NT2/D1 (cell line): ENCODE data around the gene MED15.

Experiments used
- DNase-seq: peaks from one replicate; pipeline ENCODE4 v3.0.0-alpha.2; 2011; ENCODE audit warnings: low read depth, low spot score
- H3K27me3 ChIP-seq: 2 replicates; pipeline ENCODE4 v1.6.0; 2011; ENCODE audit warnings: mild to moderate bottlenecking; ENCODE audit not compliant: insufficient read length, insufficient read depth
- H3K36me3 ChIP-seq: 2 replicates; pipeline ENCODE4 v1.6.1; 2011; ENCODE audit warnings: mild to moderate bottlenecking, low read length, mixed read lengths; ENCODE audit not compliant: insufficient read depth, insufficient read length
- H3K4me1 ChIP-seq: 2 replicates; pipeline ENCODE4 v1.5.1; 2011; ENCODE audit not compliant: insufficient read depth, insufficient read length
- H3K4me3 ChIP-seq: 2 replicates; pipeline ENCODE4 v1.5.1; 2011; ENCODE audit warnings: low read depth; ENCODE audit not compliant: insufficient read length
- H3K9ac ChIP-seq: 2 replicates; pipeline ENCODE4 v1.6.0; 2011; ENCODE audit warnings: low read depth; ENCODE audit not compliant: insufficient read length
- H3K9me3 ChIP-seq: 2 replicates; pipeline ENCODE4 v1.5.1; 2011; ENCODE audit warnings: mild to moderate bottlenecking, low read length; ENCODE audit not compliant: insufficient read depth
- SUZ12 ChIP-seq: IDR thresholded peaks from 2 replicates; pipeline ENCODE4 v1.6.1; 2011; ENCODE audit not compliant: insufficient read length, insufficient read depth; ENCODE audit errors: extremely low read depth
- YY1 ChIP-seq: IDR thresholded peaks from 2 replicates; pipeline ENCODE4 v1.6.1; 2011; ENCODE audit not compliant: insufficient read length, insufficient read depth
- ZNF274 ChIP-seq: IDR thresholded peaks from 2 replicates; pipeline ENCODE4 v1.6.1; 2011; ENCODE audit warnings: mild to moderate bottlenecking, low read depth, low read length

MED15 gene

DNA sequence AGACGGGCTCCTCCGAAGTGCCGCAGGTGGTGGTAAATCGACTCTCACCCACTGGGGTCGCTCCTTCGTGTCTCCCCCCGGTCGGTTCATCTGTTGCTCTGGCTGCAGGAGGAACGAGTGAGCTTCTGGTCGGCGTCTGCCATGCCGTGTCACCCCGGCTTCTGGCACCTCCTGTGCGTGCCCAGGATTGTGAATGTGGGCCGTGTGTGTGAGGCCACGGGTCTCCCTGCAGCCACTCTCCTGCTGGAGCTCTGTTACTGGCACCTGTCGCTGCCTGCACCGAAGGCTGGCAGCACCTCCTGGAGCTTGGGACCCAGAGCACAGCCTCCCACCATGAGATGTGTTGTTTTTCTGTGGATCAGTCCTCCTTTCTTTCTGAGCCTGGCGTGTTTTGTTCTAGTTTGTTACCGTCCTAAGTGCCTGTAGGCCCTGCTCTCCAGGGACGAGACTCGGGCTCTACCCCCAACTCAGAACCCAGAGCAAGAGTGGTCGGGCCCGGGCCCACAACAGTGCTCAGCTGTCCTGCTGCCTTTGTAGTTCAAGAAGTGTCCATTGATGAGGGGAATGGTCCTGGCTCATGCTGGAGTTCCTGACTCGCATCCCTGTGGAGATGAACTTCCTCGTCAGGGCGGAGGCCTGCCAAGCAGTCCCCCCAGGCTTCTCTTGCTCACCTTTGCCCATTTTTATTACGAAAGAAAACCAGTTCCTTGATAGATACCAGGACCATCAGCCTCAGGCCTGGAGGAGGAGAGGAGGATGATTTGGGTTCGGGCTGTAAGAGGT, 66.6 kb downstream of the MED15 start:
- Histone ChIP-seq H3K4me3 (no peak overlapping the region), H3K9me3 (no peaks in the 10 kb centered on the region), H3K4me1 (peaks cover 3% of the 10 kb centered on the region), H3K27me3 (no peaks in the 10 kb centered on the region), H3K36me3 (peaks cover 81% of the 10 kb centered on the region), H3K9ac (no peak overlapping the region)
- TF ChIP-seq YY1 (no peak), ZNF274 (no peak), SUZ12 (no peak)
- no peak for DNase-seq

DNA sequence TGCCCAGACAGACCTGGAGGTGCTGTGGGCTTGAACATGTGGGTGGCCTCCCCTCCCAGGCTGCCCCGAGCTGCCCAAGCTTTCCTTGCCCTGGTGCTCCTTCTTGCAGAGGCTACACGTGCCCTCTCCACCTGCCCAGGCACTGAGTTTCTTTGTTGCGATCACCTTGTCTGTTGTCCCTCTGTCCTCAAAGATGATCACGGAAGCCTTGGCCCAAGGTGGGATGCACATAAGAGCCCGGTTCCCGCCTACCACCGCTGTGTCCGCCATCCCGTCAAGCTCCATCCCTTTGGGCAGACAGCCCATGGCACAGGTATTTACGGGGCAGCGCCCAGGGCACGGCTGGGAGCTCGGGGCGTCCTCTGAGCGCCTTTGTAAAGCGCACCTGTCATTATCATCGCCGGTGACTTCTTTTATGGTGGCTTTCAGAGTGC, 67.5 kb downstream of the MED15 start:
- H3K4me1 ChIP-seq = peaks cover 3% of the 10 kb centered on the region
- H3K4me3 ChIP-seq = no peak overlapping the region
- TF ChIP-seq SUZ12 (no peak), YY1 (no peak), ZNF274 (no peak)
- no peak for DNase-seq
- no peaks in the 10 kb centered on the region for H3K9me3 ChIP-seq
- no peaks in the 10 kb centered on the region for H3K27me3 ChIP-seq
- H3K36me3 ChIP-seq = peaks cover 81% of the 10 kb centered on the region
- no peak overlapping the region for H3K9ac ChIP-seq

DNA sequence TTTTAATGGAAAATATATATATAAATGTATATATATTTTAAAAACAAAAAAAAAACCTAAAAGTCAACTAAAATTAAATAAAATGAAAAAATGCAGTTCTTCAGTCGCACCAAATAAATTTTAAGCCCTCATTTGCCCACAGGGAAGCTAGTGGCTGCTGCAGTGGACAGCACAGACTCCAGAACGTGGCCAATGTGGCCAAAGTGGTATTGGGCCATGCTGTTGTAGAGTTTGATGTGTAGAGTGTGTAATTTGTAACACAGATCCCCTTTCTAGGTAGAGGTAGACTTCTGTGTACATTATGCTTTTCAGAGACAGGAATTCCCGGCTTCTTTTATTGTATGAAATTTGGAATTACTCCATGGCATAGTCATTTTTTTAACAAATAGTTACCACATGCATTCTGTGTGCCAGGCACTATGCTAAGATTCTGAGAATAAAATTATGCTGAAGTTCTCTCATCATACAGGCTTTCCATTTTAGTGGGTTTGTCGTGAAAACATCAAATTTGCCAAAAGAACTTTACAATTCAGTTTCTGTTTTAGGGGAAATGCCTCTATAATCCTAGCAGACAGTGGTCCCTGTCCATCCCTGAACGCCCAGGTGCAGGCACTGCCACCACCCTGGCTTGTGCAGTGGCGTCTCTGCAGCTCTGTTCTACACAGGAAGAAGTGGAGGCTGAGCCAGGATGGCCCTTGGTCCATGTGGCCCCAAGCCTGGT, 68.5 kb downstream of the MED15 start:
- no peak for TF ChIP-seq YY1
- no peak for TF ChIP-seq SUZ12
- no peak for TF ChIP-seq ZNF274
- peaks cover 90% of the 10 kb centered on the region for H3K36me3 ChIP-seq
- no peak overlapping the region for H3K4me3 ChIP-seq
- peaks cover 3% of the 10 kb centered on the region for H3K4me1 ChIP-seq
- no peak for DNase-seq
- no peak overlapping the region for H3K9ac ChIP-seq
- no peaks in the 10 kb centered on the region for H3K9me3 ChIP-seq
- H3K27me3 ChIP-seq = no peaks in the 10 kb centered on the region

DNA sequence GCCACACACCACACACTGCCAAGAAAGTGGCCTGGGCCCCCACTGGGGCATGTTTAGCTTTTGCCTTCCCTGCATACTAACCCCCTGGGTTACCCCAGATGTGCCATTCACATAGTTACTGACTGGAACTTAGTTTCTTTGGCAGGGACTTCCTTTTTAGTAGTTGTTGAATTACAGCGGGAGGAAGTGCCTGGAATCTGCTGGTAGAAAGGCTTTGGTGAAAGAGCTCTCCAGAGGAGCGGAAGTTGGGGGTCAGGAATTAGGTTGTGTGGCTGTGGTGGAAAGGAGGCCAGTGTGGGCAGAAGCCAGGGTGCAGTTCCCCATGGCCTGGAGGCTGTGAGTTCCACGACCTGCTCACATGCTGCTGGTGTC, 69.0 kb downstream of the MED15 start:
- TF ChIP-seq SUZ12 (no peak), ZNF274 (no peak), YY1 (no peak)
- H3K4me3 ChIP-seq = no peak overlapping the region
- H3K9me3 ChIP-seq = no peaks in the 10 kb centered on the region
- H3K36me3 ChIP-seq = peaks cover 90% of the 10 kb centered on the region
- peaks cover 3% of the 10 kb centered on the region for H3K4me1 ChIP-seq
- no peak overlapping the region for H3K9ac ChIP-seq
- DNase-seq = no peak
- no peaks in the 10 kb centered on the region for H3K27me3 ChIP-seq

DNA sequence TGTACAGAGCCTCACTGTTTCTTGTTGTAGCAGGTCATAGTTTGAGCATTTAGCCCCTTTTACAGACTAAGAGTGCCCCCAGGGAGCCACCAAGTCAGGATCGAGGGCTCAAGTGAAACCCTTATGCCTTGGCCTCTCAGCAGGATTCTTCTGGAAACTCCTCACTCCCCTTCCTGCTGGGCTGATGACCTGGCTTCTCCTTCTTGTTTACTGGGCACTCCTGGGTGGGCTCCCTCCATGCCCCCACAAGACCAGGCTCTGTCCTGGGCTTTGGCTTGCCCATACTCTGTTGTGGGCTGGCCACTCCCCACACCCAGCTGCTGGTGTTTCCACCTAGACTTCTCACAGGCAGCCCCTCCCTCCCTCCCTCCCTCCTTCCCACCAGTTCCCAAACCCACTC, 69.6 kb downstream of the MED15 start:
- DNase-seq = no peak
- H3K4me1 ChIP-seq = peaks cover 3% of the 10 kb centered on the region
- no peak overlapping the region for H3K9ac ChIP-seq
- H3K36me3 ChIP-seq = peaks cover 90% of the 10 kb centered on the region
- TF ChIP-seq ZNF274 (no peak), YY1 (no peak), SUZ12 (no peak)
- no peaks in the 10 kb centered on the region for H3K27me3 ChIP-seq
- no peak overlapping the region for H3K4me3 ChIP-seq
- H3K9me3 ChIP-seq = no peaks in the 10 kb centered on the region

DNA sequence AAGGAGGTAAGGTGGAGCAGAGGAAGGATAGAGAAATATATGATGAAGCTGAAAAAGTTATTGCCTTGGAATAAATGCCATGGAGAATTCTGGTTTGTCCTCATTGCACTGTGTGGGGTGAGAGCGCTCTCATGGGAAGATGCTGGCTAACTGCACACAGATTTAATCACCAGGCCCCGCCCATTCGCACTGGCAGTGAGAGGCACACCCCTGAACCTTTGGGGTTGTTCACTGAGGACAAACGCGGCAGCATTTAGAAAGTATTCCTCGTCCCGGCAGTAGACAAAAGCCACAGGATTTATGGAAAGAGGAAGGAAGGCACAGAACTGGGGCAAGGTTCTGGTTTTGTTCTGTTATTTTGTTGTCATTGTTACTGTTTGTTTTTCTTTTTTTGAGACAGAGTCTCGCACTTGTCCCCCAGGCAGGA, 70.2 kb downstream of the MED15 start:
- Histone ChIP-seq H3K27me3 (no peaks in the 10 kb centered on the region), H3K36me3 (peaks cover 89% of the 10 kb centered on the region), H3K4me3 (no peak overlapping the region), H3K4me1 (peaks cover 3% of the 10 kb centered on the region), H3K9me3 (no peaks in the 10 kb centered on the region), H3K9ac (no peak overlapping the region)
- DNase-seq = no peak
- TF ChIP-seq ZNF274 (no peak), YY1 (no peak), SUZ12 (no peak)

DNA sequence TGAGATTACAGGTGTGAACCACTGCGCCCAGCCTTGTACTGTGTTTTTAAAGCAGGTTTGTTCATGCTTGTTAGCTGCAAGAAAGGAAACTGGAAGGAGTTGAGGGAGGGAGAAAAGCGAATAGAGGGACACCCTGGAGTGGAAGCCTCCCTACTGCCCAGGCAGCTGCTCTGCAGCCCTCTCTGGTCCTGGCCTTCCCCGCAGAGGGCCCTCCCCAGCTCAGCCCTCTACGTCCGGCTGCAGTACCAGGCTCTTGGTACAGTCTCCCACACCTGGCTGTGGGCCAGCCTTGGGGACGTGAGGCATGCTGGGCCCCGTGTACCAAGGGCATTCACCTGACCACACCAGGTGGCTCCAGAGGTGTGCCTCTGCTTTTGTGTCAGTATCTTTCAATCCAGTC, 70.8 kb downstream of the MED15 start:
- peaks cover 91% of the 10 kb centered on the region for H3K36me3 ChIP-seq
- peaks cover 5% of the 10 kb centered on the region for H3K4me1 ChIP-seq
- no peaks in the 10 kb centered on the region for H3K27me3 ChIP-seq
- TF ChIP-seq SUZ12 (no peak), YY1 (no peak), ZNF274 (no peak)
- no peak overlapping the region for H3K9ac ChIP-seq
- H3K9me3 ChIP-seq = no peaks in the 10 kb centered on the region
- DNase-seq = no peak
- no peak overlapping the region for H3K4me3 ChIP-seq
